ENCODE measurements around the gene KLHL25.
A peak's percentile ranks its signal among the peaks of the same experiment; 100 is the strongest.

Gene KLHL25

DNA sequence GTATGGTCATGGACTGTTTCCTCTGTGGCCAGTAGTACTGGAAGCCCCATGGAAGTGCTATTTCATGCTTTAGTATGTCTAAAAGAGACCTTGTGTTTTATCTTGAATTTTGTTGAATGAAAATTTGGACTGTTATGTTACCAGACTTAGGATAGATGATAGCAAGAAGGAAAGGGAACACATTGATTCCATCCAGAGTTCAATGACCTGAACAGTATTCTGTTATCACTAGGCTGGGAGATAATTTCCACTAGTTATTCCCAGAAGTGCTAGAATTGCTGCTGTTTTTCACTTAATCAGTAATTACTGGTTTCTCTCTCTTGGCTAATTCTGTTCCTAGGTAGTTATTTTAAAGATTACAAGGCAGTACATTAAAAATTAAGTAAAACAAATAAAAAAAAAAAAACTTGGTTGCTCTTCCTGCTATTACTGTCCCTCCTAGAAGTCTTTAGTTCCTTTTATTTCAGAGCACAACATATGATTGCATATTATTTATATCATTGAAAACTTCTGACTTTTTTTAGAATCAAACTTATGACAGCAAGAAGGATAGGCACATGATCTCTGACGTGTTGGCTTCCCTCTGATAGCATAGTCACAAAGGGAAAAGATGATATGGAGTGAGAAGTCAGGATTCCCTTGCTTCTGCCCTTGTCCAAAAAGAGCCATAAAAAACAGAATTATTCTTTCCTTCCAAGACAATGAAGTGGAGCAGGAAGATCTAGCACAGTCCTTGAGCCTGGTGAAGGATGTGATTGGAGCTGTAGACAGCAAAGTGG lies 72.2 kb downstream of the KLHL25 start:
- no peaks in the 10 kb centered on the region for H3K9me2 ChIP-seq (replicated peaks; ENCODE audit: control insufficient read depth, low read length)
- H3K27me3 ChIP-seq (ENCODE audit: control insufficient read depth, low read length) = no peaks in the 10 kb centered on the region
- H3K36me3 ChIP-seq (ENCODE audit: control insufficient read depth, low read length) = peaks cover 99% of the 10 kb centered on the region
- TF ChIP-seq EZH2phosphoT487 (IDR thresholded peaks at IDR 0.05; ENCODE audit: borderline replicate concordance, low read length) = no peak
- TF ChIP-seq, protein P1, sequence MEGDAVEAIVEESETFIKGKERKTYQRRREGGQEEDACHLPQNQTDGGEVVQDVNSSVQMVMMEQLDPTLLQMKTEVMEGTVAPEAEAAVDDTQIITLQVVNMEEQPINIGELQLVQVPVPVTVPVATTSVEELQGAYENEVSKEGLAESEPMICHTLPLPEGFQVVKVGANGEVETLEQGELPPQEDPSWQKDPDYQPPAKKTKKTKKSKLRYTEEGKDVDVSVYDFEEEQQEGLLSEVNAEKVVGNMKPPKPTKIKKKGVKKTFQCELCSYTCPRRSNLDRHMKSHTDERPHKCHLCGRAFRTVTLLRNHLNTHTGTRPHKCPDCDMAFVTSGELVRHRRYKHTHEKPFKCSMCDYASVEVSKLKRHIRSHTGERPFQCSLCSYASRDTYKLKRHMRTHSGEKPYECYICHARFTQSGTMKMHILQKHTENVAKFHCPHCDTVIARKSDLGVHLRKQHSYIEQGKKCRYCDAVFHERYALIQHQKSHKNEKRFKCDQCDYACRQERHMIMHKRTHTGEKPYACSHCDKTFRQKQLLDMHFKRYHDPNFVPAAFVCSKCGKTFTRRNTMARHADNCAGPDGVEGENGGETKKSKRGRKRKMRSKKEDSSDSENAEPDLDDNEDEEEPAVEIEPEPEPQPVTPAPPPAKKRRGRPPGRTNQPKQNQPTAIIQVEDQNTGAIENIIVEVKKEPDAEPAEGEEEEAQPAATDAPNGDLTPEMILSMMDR (IDR thresholded peaks at IDR 0.05; ENCODE audit: low read depth, low read length, poor library complexity, severe bottlenecking) = no peak
- peaks cover 21% of the 10 kb centered on the region for H3K4me1 ChIP-seq (ENCODE audit: control insufficient read depth, low read length)
- H3K4me2 ChIP-seq (ENCODE audit: low read length) = no peak overlapping the region
- H3F3A ChIP-seq (ENCODE audit: control insufficient read depth, insufficient read depth) = peaks cover 16% of the 10 kb centered on the region
- H3K4me3 ChIP-seq (ENCODE audit: low read length) = no peak overlapping the region
- no peaks in the 10 kb centered on the region for H3K9me3 ChIP-seq (ENCODE audit: control insufficient read depth, insufficient read depth, low read length)
- H3K79me2 ChIP-seq (ENCODE audit: control insufficient read depth, low read length) = peaks cover 17% of the 10 kb centered on the region
- no peak overlapping the region for H3K27ac ChIP-seq (ENCODE audit: low read depth, low read length)
- H4K20me1 ChIP-seq (ENCODE audit: control insufficient read depth, insufficient read depth, low read depth, low read length) = no peaks in the 10 kb centered on the region

DNA sequence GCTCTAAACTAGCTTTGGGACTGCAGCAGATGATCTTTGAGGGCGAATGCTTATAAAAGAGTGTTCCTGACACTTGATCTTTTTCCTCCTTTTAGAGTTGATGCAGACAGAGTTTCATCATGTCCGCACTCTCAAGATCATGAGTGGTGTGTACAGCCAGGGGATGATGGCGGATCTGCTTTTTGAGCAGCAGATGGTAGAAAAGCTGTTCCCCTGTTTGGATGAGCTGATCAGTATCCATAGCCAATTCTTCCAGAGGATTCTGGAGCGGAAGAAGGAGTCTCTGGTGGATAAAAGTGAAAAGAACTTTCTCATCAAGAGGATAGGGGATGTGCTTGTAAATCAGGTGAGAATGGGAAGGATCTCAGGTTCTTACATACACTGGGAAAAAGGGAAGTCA lies 75.7 kb downstream of the KLHL25 start:
- H3K79me2 ChIP-seq (ENCODE audit: control insufficient read depth, low read length) = peaks cover 18% of the 10 kb centered on the region
- peak overlapping the region; percentile 72 for H3K4me2 ChIP-seq (ENCODE audit: low read length)
- no peak for TF ChIP-seq EZH2phosphoT487 (IDR thresholded peaks at IDR 0.05; ENCODE audit: borderline replicate concordance, low read length)
- TF ChIP-seq, protein P1 (IDR thresholded peaks at IDR 0.05; ENCODE audit: low read depth, low read length, poor library complexity, severe bottlenecking) = no peak
- peak overlapping the region; percentile 80 for H3K27ac ChIP-seq (ENCODE audit: low read depth, low read length)
- H3K36me3 ChIP-seq (ENCODE audit: control insufficient read depth, low read length) = peaks cover 92% of the 10 kb centered on the region
- H3K9me2 ChIP-seq (replicated peaks; ENCODE audit: control insufficient read depth, low read length) = no peaks in the 10 kb centered on the region
- H3K4me3 ChIP-seq (ENCODE audit: low read length) = peak overlapping the region; percentile 53
- H4K20me1 ChIP-seq (ENCODE audit: control insufficient read depth, insufficient read depth, low read depth, low read length) = no peaks in the 10 kb centered on the region
- H3F3A ChIP-seq (ENCODE audit: control insufficient read depth, insufficient read depth) = peaks cover 31% of the 10 kb centered on the region
- peaks cover 44% of the 10 kb centered on the region for H3K4me1 ChIP-seq (ENCODE audit: control insufficient read depth, low read length)
- no peaks in the 10 kb centered on the region for H3K9me3 ChIP-seq (ENCODE audit: control insufficient read depth, insufficient read depth, low read length)
- no peaks in the 10 kb centered on the region for H3K27me3 ChIP-seq (ENCODE audit: control insufficient read depth, low read length)

DNA sequence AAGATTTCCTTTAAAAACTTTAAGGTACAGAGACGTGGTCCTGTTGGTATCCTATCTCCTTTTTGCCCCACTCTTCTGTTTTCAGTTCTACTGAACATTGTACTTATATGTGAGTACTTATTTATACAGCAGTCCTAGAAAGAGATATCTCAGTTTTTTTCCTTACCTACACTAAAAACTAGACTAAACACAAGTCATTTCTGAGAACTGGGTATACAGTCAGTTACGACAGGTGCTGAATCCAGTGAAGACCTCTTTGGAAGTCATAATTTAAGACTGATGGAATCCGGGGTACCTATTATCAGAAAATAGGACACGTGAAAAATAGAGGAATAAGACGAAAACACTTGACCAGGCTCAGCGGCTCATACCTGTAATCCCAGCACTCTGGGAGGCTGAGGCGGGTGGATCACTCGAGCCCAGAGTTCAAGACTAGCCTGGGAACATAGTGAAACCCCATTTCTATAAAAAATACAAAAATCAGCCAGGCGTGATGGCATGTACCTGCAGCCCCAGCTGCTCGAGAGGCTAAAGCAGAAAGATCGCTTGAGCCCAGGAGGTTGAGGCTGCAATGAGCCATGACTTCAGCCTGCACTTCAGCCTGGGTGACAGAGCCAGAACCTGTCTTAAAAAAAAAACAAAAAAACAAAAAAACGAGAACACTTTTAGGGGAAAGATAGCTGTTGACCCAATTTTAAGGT lies 76.3 kb downstream of the KLHL25 start:
- H3K4me2 ChIP-seq (ENCODE audit: low read length) = peak overlapping the region; percentile 72
- no peaks in the 10 kb centered on the region for H3K9me3 ChIP-seq (ENCODE audit: control insufficient read depth, insufficient read depth, low read length)
- no peak for TF ChIP-seq EZH2phosphoT487 (IDR thresholded peaks at IDR 0.05; ENCODE audit: borderline replicate concordance, low read length)
- TF ChIP-seq, protein P1 (IDR thresholded peaks at IDR 0.05; ENCODE audit: low read depth, low read length, poor library complexity, severe bottlenecking) = no peak
- no peaks in the 10 kb centered on the region for H4K20me1 ChIP-seq (ENCODE audit: control insufficient read depth, insufficient read depth, low read depth, low read length)
- no peaks in the 10 kb centered on the region for H3K9me2 ChIP-seq (replicated peaks; ENCODE audit: control insufficient read depth, low read length)
- peaks cover 18% of the 10 kb centered on the region for H3K79me2 ChIP-seq (ENCODE audit: control insufficient read depth, low read length)
- peaks cover 31% of the 10 kb centered on the region for H3F3A ChIP-seq (ENCODE audit: control insufficient read depth, insufficient read depth)
- H3K27me3 ChIP-seq (ENCODE audit: control insufficient read depth, low read length) = no peaks in the 10 kb centered on the region
- H3K27ac ChIP-seq (ENCODE audit: low read depth, low read length) = peak overlapping the region; percentile 80
- peaks cover 92% of the 10 kb centered on the region for H3K36me3 ChIP-seq (ENCODE audit: control insufficient read depth, low read length)
- H3K4me1 ChIP-seq (ENCODE audit: control insufficient read depth, low read length) = peaks cover 44% of the 10 kb centered on the region
- H3K4me3 ChIP-seq (ENCODE audit: low read length) = peak overlapping the region; percentile 53

Measured in DOHH2 (cell line).